ENCODE measurements around the gene PPP4R2. TPM values are rescaled to one million over a fixed set of nuclear protein-coding genes. Genes with fewer than 3 reads are reported as not detected.

Gene PPP4R2
- total and polyA plus RNA-seq, 7 donors = 15.1 to 94.1 (median 51.2) TPM

- 79 to 100% (median 100%) methylated on average over 1 of the region's 1 CpG for WGBS, 3 donors
- H3K27ac ChIP-seq = no peak overlapping the region
- no peak for ATAC-seq
- peaks cover 11% of the 10 kb centered on the region for H3K9me3 ChIP-seq
- no peak for TF ChIP-seq CTCF (IDR thresholded peaks at IDR 0.05)
- H3K4me1 ChIP-seq = no peaks in the 10 kb centered on the region
- DNase-seq = no peak
- intact Hi-C loops (cut with DNase I) = no loop called here
- no peaks in the 10 kb centered on the region for H3K36me3 ChIP-seq (ENCODE audit: insufficient read depth in 1 of 2, low read depth in 1 of 2)
- H3K4me3 ChIP-seq = no peak overlapping the region
- H3K27me3 ChIP-seq (ENCODE audit: insufficient read depth in 3 of 3, low read length in 2 of 3) = no peaks in the 10 kb centered on the region
Measured at GRCh38 chr3:72985576-72985975, 11.0 kb upstream of the PPP4R2 start.

- Histone ChIP-seq H3K36me3 (ENCODE audit: insufficient read depth in 1 of 2, low read depth in 1 of 2) (no peaks in the 10 kb centered on the region), H3K27me3 (ENCODE audit: insufficient read depth in 3 of 3, low read length in 2 of 3) (no peaks in the 10 kb centered on the region), H3K4me1 (no peaks in the 10 kb centered on the region), H3K9me3 (peaks cover 3% of the 10 kb centered on the region), H3K27ac (no peak overlapping the region), H3K4me3 (no peak overlapping the region)
- WGBS, 3 donors = 89 to 93% (median 89%) methylated on average over 5 of the region's 5 CpGs
- DNase-seq = no peak
- no peak for TF ChIP-seq CTCF (IDR thresholded peaks at IDR 0.05)
- intact Hi-C loops (cut with DNase I) = loop anchor here in 1 of 2 donors (10.0 kb wide), 1 partner anchor 146 kb away; the partner anchor contains the start of gene SHQ1
- ATAC-seq = no peak
Measured at GRCh38 chr3:72990701-72991395, 5.8 kb upstream of the PPP4R2 start.

- Histone ChIP-seq H3K27me3 (ENCODE audit: insufficient read depth in 3 of 3, low read length in 2 of 3) (no peaks in the 10 kb centered on the region), H3K9me3 (no peaks in the 10 kb centered on the region), H3K4me1 (no peaks in the 10 kb centered on the region), H3K4me3 (no peak overlapping the region), H3K27ac (no peak overlapping the region), H3K36me3 (ENCODE audit: insufficient read depth in 1 of 2, low read depth in 1 of 2) (no peaks in the 10 kb centered on the region)
- intact Hi-C loops (cut with DNase I) = loop anchor here in 1 of 2 donors (10.0 kb wide), 1 partner anchor 147 kb away; the partner anchor contains the start of gene SHQ1
- DNase-seq (no peak), ATAC-seq (no peak)
- no peak for TF ChIP-seq CTCF (IDR thresholded peaks at IDR 0.05)
- 75 to 89% (median 86%) methylated on average over 2 of the region's 2 CpGs for WGBS, 3 donors
Measured at GRCh38 chr3:72991522-72991921, 5.1 kb upstream of the PPP4R2 start.

- H3K27ac ChIP-seq = no peak overlapping the region
- no peak for ATAC-seq
- no peak for DNase-seq
- TF ChIP-seq CTCF (IDR thresholded peaks at IDR 0.05) = no peak
- H3K36me3 ChIP-seq (ENCODE audit: insufficient read depth in 1 of 2, low read depth in 1 of 2) = peaks cover 0 to 4% of the 10 kb centered on the region in 2 donors
- H3K4me3 ChIP-seq = no peak overlapping the region
- intact Hi-C loops (cut with DNase I) = loop anchor here in 1 of 2 donors (10.0 kb wide), 1 partner anchor 149 kb away; the partner anchor contains the start of gene SHQ1
- no peaks in the 10 kb centered on the region for H3K9me3 ChIP-seq
- 87 to 89% (median 88%) methylated on average over 6 of the region's 6 CpGs for WGBS, 3 donors
- peaks cover 5% of the 10 kb centered on the region for H3K4me1 ChIP-seq
- H3K27me3 ChIP-seq (ENCODE audit: insufficient read depth in 3 of 3, low read length in 2 of 3) = no peaks in the 10 kb centered on the region
Measured at GRCh38 chr3:72993391-72993790, 3.2 kb upstream of the PPP4R2 start.

All from psoas muscle (tissue), 8 donors.